SU-DHL-6 (cell line): ENCODE measurements around the gene TMEM115.

Experiments used
- CTCF ChIP-seq: fragments of 200-600 bp; sonication (generic); IDR thresholded peaks from one replicate; pipeline ENCODE4 v1.5.1; 2017; ENCODE audit warnings: antibody characterized with exemption, mild to moderate bottlenecking, low read length, moderate library complexity; ENCODE audit not compliant: insufficient read depth, poor library complexity, severe bottlenecking
- EZH2phosphoT487 ChIP-seq: fragments of 200-600 bp; sonication (generic), shearing (Covaris generic); conservative IDR thresholded peaks from 2 replicates; pipeline ENCODE4 v1.6.1; 2018; ENCODE audit warnings: mild to moderate bottlenecking, antibody characterized with exemption, low read length, moderate library complexity, mixed read lengths

- TF ChIP-seq CTCF: no peak
- no peak for TF ChIP-seq EZH2phosphoT487
These were observed 32.9 kb upstream of the TMEM115 start for GRCh38 chr3:50392101-50392715.
